ENCODE data around the gene GPS1.

GRCh38 chr17:82082456-82082855 is 30.8 kb downstream of the GPS1 start:
- no peak for TF ChIP-seq POLR2A (IDR thresholded peaks at IDR 0.05)
- TF ChIP-seq CTCF (IDR thresholded peaks at IDR 0.05), result no peak

Data from uterus (tissue), 2 donors.